Spinal cord (tissue), 10 donors: ENCODE measurements around the gene TAF4. TPM values are rescaled to one million over a fixed set of nuclear protein-coding genes. Genes with fewer than 3 reads are reported as not detected.

Experiments
- DNase-seq, 6 donors: peaks; one replicate each; pipeline versions ENCODE4 v3.0.0 to v3.0.0-alpha.2; 2013 to 2015; ENCODE audit warnings: low spot score in 6 of 6, low read depth in 4 of 6
- H3K27ac ChIP-seq: one replicate; pipeline ENCODE4 v1.5.1; 2013; ENCODE audit warnings: low read depth, low read length, control low read depth
- H3K27me3 ChIP-seq: one replicate; pipeline ENCODE4 v1.6.1; 2013; ENCODE audit warnings: low read length; ENCODE audit not compliant: control insufficient read depth, insufficient read depth
- H3K36me3 ChIP-seq: one replicate; pipeline ENCODE4 v1.6.1; 2013; ENCODE audit warnings: low read length; ENCODE audit not compliant: control insufficient read depth, insufficient read depth
- H3K4me1 ChIP-seq: one replicate; pipeline ENCODE4 v1.6.1; 2013; ENCODE audit warnings: low read length; ENCODE audit not compliant: control insufficient read depth, insufficient read depth
- H3K4me3 ChIP-seq: one replicate; pipeline ENCODE4 v1.5.1; 2013; ENCODE audit warnings: low read depth, low read length, control low read depth
- H3K9me3 ChIP-seq: one replicate; pipeline ENCODE4 v1.6.1; 2013; ENCODE audit warnings: low read length; ENCODE audit not compliant: control insufficient read depth, insufficient read depth
- WGBS: methylation state at CpG from one replicate; pipeline ENCODE4 v1.1.5; 2013; ENCODE audit warnings: missing lambda C conversion rate; ENCODE audit not compliant: insufficient coverage; 5-methylcytosine and 5-hydroxymethylcytosine counted together
- polyA plus RNA-seq, 2 donors: library from polyadenylated mRNA; unstranded; fragments of 120-200 nt; gene quantifications; one replicate each; pipeline ENCODE4 v1.2.1, GENCODE V29; 2013; ENCODE audit not compliant: insufficient read length in 2 of 2
- total RNA-seq, 2 donors: library from RNA; depleted of rRNA in 1 of 2; stranded (reverse); fragments of 120-200 nt in 1 of 2; fragments of >200 nt in 1 of 2; gene quantifications; one replicate each; pipeline versions ENCODE4 v1.2.3 to v1.2.4, GENCODE V29; 2013 to 2014
- donor health status: healthy.

TAF4 gene
- total and polyA plus RNA-seq, 4 donors: 7.2 to 20.4 (median 13.0) TPM

- no peak for DNase-seq
- H3K27me3 ChIP-seq: no peaks in the 10 kb centered on the region
- no peaks in the 10 kb centered on the region for H3K9me3 ChIP-seq
- peaks cover 50% of the 10 kb centered on the region for H3K36me3 ChIP-seq
- peaks cover 5% of the 10 kb centered on the region for H3K4me1 ChIP-seq
- WGBS: 82% methylated on average over 29 of the region's 31 CpGs
- no peak overlapping the region for H3K4me3 ChIP-seq
- no peak overlapping the region for H3K27ac ChIP-seq
Measured at GRCh38 chr20:61937963-61938838, 127.5 kb downstream of the TAF4 start.

- peaks cover 5% of the 10 kb centered on the region for H3K4me1 ChIP-seq
- 63% methylated on average over 7 of the region's 10 CpGs for WGBS
- H3K4me3 ChIP-seq: no peak overlapping the region
- no peak for DNase-seq
- H3K27ac ChIP-seq: no peak overlapping the region
- no peaks in the 10 kb centered on the region for H3K9me3 ChIP-seq
- peaks cover 57% of the 10 kb centered on the region for H3K36me3 ChIP-seq
- no peaks in the 10 kb centered on the region for H3K27me3 ChIP-seq
Measured at GRCh38 chr20:61937146-61937962, 128.3 kb downstream of the TAF4 start.

- Histone ChIP-seq H3K4me3 (no peak overlapping the region), H3K4me1 (peaks cover 5% of the 10 kb centered on the region), H3K27me3 (no peaks in the 10 kb centered on the region), H3K9me3 (no peaks in the 10 kb centered on the region), H3K27ac (no peak overlapping the region), H3K36me3 (peaks cover 60% of the 10 kb centered on the region)
- no peak for DNase-seq
- 87% methylated on average over 24 of the region's 29 CpGs for WGBS
Measured at GRCh38 chr20:61936701-61937131, 129.0 kb downstream of the TAF4 start.

- Histone ChIP-seq H3K9me3 (no peaks in the 10 kb centered on the region), H3K36me3 (peaks cover 63% of the 10 kb centered on the region), H3K4me1 (peaks cover 5% of the 10 kb centered on the region), H3K27me3 (no peaks in the 10 kb centered on the region), H3K27ac (no peak overlapping the region), H3K4me3 (no peak overlapping the region)
- DNase-seq: no peak
- WGBS: 85% methylated on average over 14 of the region's 14 CpGs
Measured at GRCh38 chr20:61935926-61936700, 129.6 kb downstream of the TAF4 start.

- H3K36me3 ChIP-seq: peaks cover 71% of the 10 kb centered on the region
- H3K27me3 ChIP-seq: no peaks in the 10 kb centered on the region
- no peak for DNase-seq
- H3K4me1 ChIP-seq: peaks cover 5% of the 10 kb centered on the region
- H3K4me3 ChIP-seq: no peak overlapping the region
- no peak overlapping the region for H3K27ac ChIP-seq
- 68% methylated on average over 24 of the region's 24 CpGs for WGBS
- H3K9me3 ChIP-seq: no peaks in the 10 kb centered on the region
Measured at GRCh38 chr20:61934716-61935530, 130.8 kb downstream of the TAF4 start.

- peaks cover 5% of the 10 kb centered on the region for H3K4me1 ChIP-seq
- no peaks in the 10 kb centered on the region for H3K27me3 ChIP-seq
- no peak for DNase-seq
- 77% methylated on average over 35 of the region's 36 CpGs for WGBS
- no peak overlapping the region for H3K27ac ChIP-seq
- H3K36me3 ChIP-seq: peaks cover 77% of the 10 kb centered on the region
- H3K9me3 ChIP-seq: no peaks in the 10 kb centered on the region
- H3K4me3 ChIP-seq: no peak overlapping the region
Measured at GRCh38 chr20:61933951-61934715, 131.5 kb downstream of the TAF4 start.

GRCh38 chr20:61933481-61933950 lies 132.2 kb downstream of the TAF4 start:
- Histone ChIP-seq H3K4me1 (peaks cover 5% of the 10 kb centered on the region), H3K9me3 (no peaks in the 10 kb centered on the region), H3K27me3 (no peaks in the 10 kb centered on the region), H3K4me3 (no peak overlapping the region), H3K27ac (no peak overlapping the region), H3K36me3 (peaks cover 72% of the 10 kb centered on the region)
- DNase-seq: no peak
- WGBS: 55% methylated on average over 15 of the region's 17 CpGs

- 91% methylated on average over 35 of the region's 38 CpGs for WGBS
- peaks cover 72% of the 10 kb centered on the region for H3K36me3 ChIP-seq
- no peak for DNase-seq
- no peaks in the 10 kb centered on the region for H3K27me3 ChIP-seq
- no peak overlapping the region for H3K27ac ChIP-seq
- no peak overlapping the region for H3K4me3 ChIP-seq
- H3K4me1 ChIP-seq: peaks cover 5% of the 10 kb centered on the region
- no peaks in the 10 kb centered on the region for H3K9me3 ChIP-seq
Measured at GRCh38 chr20:61932711-61933480, 132.8 kb downstream of the TAF4 start.
